Stimulated activated CD4-positive, alpha-beta T cell treated with anti-CD3 and anti-CD28 coated beads, TNF-alpha, amount 100 ng/mL, for 4 hours (primary cell): ENCODE results near the gene MPZL1.
"Not testable (repeated sequence)": the region's sequence is repeated elsewhere in the genome, so short reads cannot be mapped to it uniquely, and the experiment has no call there.

Experiments used
- DNase-seq, 3 experiments: peaks; one replicate each; pipeline ENCODE4 v3.0.0-alpha.2; 2020; ENCODE audit warnings: low read depth in 3 of 3

Gene MPZL1

GRCh38 chr1:167808690-167809089 is 86.9 kb downstream of the MPZL1 start:
- no peak for DNase-seq

GRCh38 chr1:167812972-167813371 is 91.2 kb downstream of the MPZL1 start:
- no peak for DNase-seq

GRCh38 chr1:167815650-167816049 is 93.9 kb downstream of the MPZL1 start:
- DNase-seq = no peak

GRCh38 chr1:167819849-167820683 is 98.3 kb downstream of the MPZL1 start:
- DNase-seq = no peak

GRCh38 chr1:167820684-167821355 is 99.0 kb downstream of the MPZL1 start:
- no peak for DNase-seq

- DNase-seq = no peak
These were observed 99.5 kb downstream of the MPZL1 start for GRCh38 chr1:167821356-167821685.

GRCh38 chr1:167821969-167822685 is 100.3 kb downstream of the MPZL1 start:
- no peak for DNase-seq

- DNase-seq = no peak
These were observed 102.5 kb downstream of the MPZL1 start for GRCh38 chr1:167824163-167824794.

- no peak for DNase-seq
These were observed 103.8 kb downstream of the MPZL1 start for GRCh38 chr1:167825419-167826079.

GRCh38 chr1:167826127-167826526 is 104.3 kb downstream of the MPZL1 start:
- no peak for DNase-seq

- DNase-seq = no peak
These were observed 108.1 kb downstream of the MPZL1 start for GRCh38 chr1:167829868-167830267.

- DNase-seq = not testable (repeated sequence)
These were observed 108.9 kb downstream of the MPZL1 start for GRCh38 chr1:167830668-167831067.

- no peak for DNase-seq
These were observed 110.9 kb downstream of the MPZL1 start for GRCh38 chr1:167832693-167833092.

GRCh38 chr1:167833904-167834303 is 112.1 kb downstream of the MPZL1 start:
- no peak for DNase-seq

GRCh38 chr1:167836197-167836596 is 114.4 kb downstream of the MPZL1 start:
- DNase-seq = no peak

GRCh38 chr1:167837326-167837725 is 115.5 kb downstream of the MPZL1 start:
- no peak for DNase-seq

GRCh38 chr1:167839009-167839408 is 117.2 kb downstream of the MPZL1 start:
- no peak for DNase-seq
